NCI-H2196 treated with DMSO at 0.1 percent for 48 hours (cell line): Measurements from ENCODE around the gene FXYD1.
A peak's percentile ranks its signal among the peaks of the same experiment; 100 is the strongest.
"Not testable (repeated sequence)": the region's sequence is repeated elsewhere in the genome, so short reads cannot be mapped to it uniquely, and the experiment has no call there.

Experiments used
- DNase-seq: peaks from one replicate; lab custom pipeline; 2025; ENCODE audit not compliant: unreplicated experiment; lab: John Stamatoyannopoulos, UW

FXYD1 gene

DNA sequence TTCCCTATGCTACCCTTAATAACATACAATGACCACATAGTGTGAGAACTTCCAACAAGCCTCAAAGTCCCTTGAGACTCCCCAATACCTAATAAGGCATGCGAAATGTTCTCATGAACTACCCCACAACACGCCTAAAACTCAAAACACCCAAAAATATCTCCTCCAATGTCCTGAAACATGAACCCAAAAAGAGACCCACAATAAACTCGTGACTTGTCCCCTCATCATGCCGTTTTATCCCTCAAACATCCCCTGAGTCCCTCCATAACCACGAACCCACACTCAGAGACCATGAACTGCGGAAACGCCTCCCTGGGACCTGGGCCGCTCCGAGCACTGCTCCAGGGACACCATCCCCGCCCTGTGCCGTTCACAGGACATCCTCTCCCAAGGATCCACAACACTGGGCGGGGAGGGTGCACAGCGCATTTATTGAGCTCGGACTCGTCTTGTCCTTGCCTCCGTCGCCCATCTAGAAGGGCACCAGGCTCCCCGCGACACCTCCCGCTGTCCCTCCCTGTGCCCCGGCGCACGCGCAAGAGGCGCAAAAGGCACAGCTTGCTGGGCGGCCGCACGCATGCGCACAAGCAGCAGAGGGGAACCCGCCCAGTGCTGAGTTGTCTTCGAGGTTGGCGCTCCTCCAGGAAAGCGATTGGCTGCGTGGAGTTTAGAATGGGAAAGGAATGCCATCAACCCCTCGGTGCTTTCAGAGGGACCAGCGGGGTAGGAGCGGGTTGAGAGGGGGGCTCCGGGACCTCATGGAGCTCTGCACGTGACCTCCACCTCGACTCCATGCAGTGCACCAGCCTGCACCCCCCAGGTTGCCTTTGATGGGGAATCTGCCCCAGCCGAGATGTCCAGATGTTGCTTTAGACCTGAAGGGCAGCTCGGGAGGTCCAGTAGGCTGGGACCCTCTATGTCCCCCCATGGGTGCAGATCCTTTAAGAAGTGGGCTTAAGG, 14.2 kb upstream of the FXYD1 start:
- DNase-seq: peak; percentile 90

- DNase-seq: no peak
Measured at GRCh38 chr19:35125270-35125717, 13.3 kb upstream of the FXYD1 start.

GRCh38 chr19:35125749-35126623, 12.6 kb upstream of the FXYD1 start:
- no peak for DNase-seq

DNA sequence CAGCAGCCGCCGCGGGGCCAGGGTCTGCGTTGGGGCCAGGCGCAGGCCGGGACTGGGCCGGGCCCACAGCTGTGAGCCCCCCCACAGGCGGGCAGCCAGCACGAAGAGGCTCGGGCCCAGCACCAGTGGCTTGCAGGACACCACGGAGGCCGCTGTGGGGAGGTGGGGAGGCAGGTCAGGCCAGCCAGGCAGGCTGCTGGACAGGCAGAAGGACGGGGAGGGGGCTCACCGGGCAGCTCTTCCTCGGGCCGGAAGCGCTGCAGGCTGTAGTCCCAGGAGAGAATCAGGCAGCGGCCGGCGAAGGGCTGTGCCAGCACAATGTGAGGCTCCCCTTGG, 12.0 kb upstream of the FXYD1 start:
- no peak for DNase-seq

GRCh38 chr19:35127871-35128270, 10.8 kb upstream of the FXYD1 start:
- no peak for DNase-seq

GRCh38 chr19:35128398-35129057, 10.1 kb upstream of the FXYD1 start:
- DNase-seq: no peak

DNA sequence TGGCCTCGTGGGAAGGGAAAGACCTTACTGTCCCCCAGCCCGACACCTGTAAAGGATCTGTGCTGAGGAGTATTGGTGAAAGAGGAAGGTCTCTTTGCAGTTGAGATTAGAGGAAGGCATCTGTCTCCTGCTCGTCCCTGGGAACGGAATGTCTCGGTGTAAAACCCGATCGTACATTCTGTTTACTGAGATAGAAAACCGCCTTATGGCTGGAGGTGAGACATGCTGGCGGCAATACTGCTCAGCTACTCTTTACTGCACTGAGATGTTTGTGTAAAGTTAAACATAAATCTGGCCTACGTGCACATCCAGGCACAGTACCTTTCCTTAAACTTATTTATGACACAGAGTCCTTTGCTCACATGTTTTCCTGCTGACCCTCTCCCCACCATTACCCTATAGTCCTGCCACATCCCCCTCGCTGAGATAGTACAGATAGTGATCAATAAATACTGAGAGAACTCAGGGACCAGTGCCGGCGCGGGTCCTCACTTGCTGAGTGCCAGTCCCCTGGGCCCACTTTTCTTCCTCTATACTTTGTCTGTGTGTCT, 8.8 kb upstream of the FXYD1 start:
- not testable (repeated sequence) for DNase-seq

DNA sequence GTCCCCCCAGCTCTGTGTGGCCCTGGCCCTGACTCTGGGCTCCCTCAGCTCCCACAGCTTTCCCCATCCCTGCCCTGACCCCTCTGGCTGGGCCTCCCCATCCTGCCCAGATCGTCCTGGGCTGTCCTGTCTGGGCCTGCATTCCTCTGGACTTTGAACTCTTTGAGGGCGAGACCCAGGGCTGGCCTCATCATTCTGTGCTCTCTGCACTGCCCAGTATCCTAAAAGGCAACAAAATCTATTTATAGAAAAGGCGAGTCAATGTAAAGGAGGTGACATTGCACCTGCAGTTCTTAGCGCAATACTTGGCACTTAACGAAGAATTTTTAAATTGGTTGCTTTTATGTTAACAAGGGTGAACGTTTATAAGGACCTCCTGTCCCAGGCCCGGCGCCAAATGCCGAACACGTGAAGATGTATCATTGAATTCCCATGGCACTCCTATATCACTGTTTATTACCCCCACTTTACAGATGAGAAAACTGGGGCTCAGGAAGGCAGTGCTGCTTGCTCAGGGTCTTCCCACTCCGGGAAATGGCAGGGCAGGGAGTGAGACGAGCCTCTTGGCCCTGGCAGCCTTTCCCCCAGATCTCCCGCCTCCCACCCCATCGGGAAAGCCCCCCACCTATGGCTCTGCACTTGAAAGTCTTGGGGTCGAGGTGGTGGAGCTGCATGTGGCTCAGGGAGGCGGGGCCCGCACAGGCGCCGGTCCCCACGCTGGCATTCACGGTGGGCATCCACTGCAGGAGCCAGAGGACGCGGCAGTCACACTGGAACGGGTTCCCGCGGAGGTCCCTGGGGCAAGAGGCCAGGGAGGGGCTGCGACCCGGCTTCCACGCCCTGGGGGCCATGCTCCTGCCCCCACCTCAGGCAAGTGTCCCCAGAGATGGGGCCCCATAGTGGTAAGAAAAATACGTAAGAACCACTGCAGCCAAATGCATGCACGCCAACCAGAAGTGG, 7.6 kb upstream of the FXYD1 start:
- no peak for DNase-seq

GRCh38 chr19:35132254-35132653, 6.4 kb upstream of the FXYD1 start:
- no peak for DNase-seq

- DNase-seq: no peak
Measured at GRCh38 chr19:35133826-35134225, 4.8 kb upstream of the FXYD1 start.

GRCh38 chr19:35134601-35135242, 3.9 kb upstream of the FXYD1 start, which contains the start of gene LGI4:
TSS of gene LGI4 (minus strand) at chr19:35135059. CDS start at chr19:35134680, 379 bp downstream.
- DNase-seq: no peak

- DNase-seq: peak; percentile 49
Measured at GRCh38 chr19:35135389-35135909, 3.2 kb upstream of the FXYD1 start.

DNA sequence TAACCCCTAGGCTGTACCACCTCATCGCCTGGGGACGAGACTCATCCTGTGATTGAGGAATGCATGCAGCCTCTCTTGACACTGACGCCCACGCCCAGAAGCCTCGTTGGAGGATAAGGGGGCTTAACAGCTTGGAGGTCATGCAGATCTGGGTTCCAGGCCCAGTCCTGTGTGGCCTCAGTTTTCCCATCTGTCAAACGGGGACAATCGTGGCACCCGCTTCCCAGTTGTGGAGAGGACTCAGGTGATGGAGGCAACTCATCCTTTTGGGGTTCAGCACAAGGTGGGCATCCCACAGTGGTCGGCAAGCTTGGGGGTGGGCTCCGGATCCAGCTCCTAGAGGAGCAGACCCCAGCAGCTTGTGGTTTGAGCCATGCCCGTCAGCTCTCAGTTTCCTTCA, 2.4 kb upstream of the FXYD1 start:
- DNase-seq: no peak

DNA sequence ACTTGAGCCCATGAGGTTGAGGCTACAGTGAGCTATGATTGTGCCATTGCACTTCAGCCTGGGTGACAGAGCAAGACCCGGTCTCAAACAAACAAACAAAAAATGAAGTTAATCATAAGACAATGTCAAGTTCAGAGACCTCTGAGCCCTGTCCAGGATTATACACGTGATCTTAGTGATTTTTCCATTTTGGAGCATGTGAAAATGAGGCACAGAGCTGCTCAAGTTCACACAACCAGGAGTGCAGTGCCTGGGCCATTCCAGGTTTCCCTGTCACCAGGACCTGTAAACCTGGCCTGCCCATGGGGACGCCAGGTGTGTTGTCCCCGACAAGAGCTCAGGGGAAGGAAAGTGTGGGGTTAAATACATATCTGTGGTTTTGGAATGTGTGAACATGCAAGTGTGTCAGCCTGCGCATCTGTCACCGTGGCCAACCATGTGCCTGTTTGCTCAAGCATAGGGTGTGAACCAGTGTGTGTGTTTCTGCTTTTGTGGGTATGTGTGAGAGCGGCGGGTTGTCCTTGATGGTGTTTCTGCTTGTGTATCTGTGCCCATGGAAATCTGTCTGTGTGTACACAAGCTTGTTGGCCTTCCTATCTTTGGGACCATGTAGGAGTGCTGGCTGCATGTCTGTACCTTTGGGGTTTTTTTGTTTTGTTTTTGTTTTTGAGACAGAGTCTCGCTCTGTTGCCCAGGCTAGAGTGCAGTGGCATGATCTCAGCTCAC, 1.5 kb upstream of the FXYD1 start:
- DNase-seq: no peak

DNA sequence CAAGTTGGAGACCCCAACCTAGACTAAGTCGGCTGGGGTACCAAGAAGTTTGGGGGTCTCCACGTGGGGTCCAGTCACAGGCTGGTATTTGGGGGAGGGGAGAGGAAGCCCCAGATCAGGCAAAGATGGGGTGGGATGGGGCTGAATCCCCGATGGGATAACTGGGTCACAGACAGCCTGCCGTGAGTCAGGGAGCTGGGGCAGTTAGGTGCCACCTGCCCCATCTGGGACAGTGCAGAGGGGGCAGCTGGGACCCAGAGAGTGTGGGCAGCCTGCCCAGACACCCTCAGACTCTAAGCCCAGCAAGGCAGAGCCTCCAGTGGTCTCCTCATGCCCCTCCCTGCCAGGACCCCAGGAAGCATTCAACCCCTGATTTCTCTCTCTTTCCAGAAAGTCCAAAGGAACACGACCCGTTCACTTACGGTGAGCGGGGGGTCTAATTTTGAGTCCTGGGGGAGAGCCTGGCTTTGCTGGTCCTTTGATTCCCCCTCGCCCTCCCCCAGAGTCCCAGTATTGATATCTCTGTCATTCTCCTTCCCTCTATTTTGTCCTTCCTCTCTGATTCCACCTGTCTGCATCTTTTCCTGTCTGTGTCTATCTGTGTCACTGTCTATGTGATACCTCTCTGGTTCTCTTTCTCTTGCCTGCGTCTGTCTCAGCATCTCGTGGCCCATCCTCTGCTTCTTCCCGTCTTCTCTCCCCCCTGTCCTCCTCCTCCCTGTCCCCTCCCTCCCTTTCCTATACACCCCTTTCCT, 1.8 kb downstream of the FXYD1 start:
- no peak for DNase-seq

- peak; percentile 94 for DNase-seq
Measured at GRCh38 chr19:35140962-35141836, 2.6 kb downstream of the FXYD1 start.
